Hepatocyte (in vitro differentiated cells): ENCODE results near the gene SAMD13. TPM values are rescaled to one million over a fixed set of nuclear protein-coding genes. Genes with fewer than 3 reads are reported as not detected.

Experiments
- DNase-seq: peaks from one replicate; pipeline ENCODE4 v3.0.0-alpha.2; 2016; ENCODE audit warnings: low spot score
- H2AFZ ChIP-seq: fragments of 200-600 bp; sonication (generic); 2 replicates; pipeline ENCODE4 v1.6.0; 2016; ENCODE audit warnings: antibody characterized with exemption, mild to moderate bottlenecking
- H3K27ac ChIP-seq: fragments of 200-600 bp; sonication (generic); 2 replicates; pipeline ENCODE4 v1.5.1; 2016; ENCODE audit warnings: mild to moderate bottlenecking
- H3K27me3 ChIP-seq: fragments of 200-600 bp; sonication (generic); 2 replicates; pipeline ENCODE4 v1.6.1; 2016
- H3K36me3 ChIP-seq: fragments of 200-600 bp; sonication (generic); replicated peaks from 2 replicates; pipeline ENCODE4 v1.5.1; 2016; ENCODE audit warnings: low read depth; ENCODE audit not compliant: insufficient read depth
- H3K4me1 ChIP-seq: fragments of 200-600 bp; sonication (generic); 2 replicates; pipeline ENCODE4 v1.5.1; 2016; ENCODE audit warnings: mild to moderate bottlenecking, moderate library complexity; ENCODE audit not compliant: insufficient read depth
- H3K4me2 ChIP-seq: fragments of 200-600 bp; sonication (generic); 2 replicates; pipeline ENCODE4 v1.6.0; 2016
- H3K4me3 ChIP-seq: fragments of 200-600 bp; sonication (generic); 2 replicates; pipeline ENCODE4 v1.5.1; 2016; ENCODE audit warnings: mild to moderate bottlenecking
- H3K79me2 ChIP-seq: fragments of 200-600 bp; sonication (generic); 2 replicates; pipeline ENCODE4 v1.6.0; 2017; ENCODE audit warnings: mild to moderate bottlenecking
- H3K9me2 ChIP-seq: fragments of 200-600 bp; sonication (generic); replicated peaks from 2 replicates; pipeline ENCODE4 v1.6.0; 2017; ENCODE audit warnings: mild to moderate bottlenecking; ENCODE audit not compliant: insufficient read depth
- H3K9me3 ChIP-seq: fragments of 200-600 bp; sonication (generic); 2 replicates; pipeline ENCODE4 v1.5.1; 2016; ENCODE audit warnings: low read depth, mild to moderate bottlenecking
- H4K20me1 ChIP-seq: fragments of 200-600 bp; sonication (generic); 2 replicates; pipeline ENCODE4 v1.6.0; 2016; ENCODE audit warnings: mild to moderate bottlenecking; ENCODE audit not compliant: insufficient read depth, poor library complexity, severe bottlenecking
- EZH2 ChIP-seq: fragments of 200-600 bp; sonication (generic); IDR thresholded peaks from 2 replicates; pipeline ENCODE4 v1.6.1; 2016; ENCODE audit warnings: antibody characterized with exemption, mild to moderate bottlenecking, borderline replicate concordance
- EZH2phosphoT487 ChIP-seq: fragments of 200-600 bp; sonication (generic); IDR thresholded peaks from one replicate; pipeline ENCODE4 v1.6.1; 2018; ENCODE audit warnings: antibody characterized with exemption, mild to moderate bottlenecking, low read depth, moderate library complexity; ENCODE audit not compliant: unreplicated experiment, severe bottlenecking
- WGBS: methylation state at CpG from one replicate; pipeline ENCODE4 v1.1.6; 2016; ENCODE audit warnings: low lambda C conversion rate; ENCODE audit errors: missing lambda C conversion rate; 5-methylcytosine and 5-hydroxymethylcytosine counted together
- polyA plus RNA-seq: library from polyadenylated mRNA; unstranded; fragments of >200 nt; fragmentation: Nextera tagmentation; extraction: Ambion mirVana; gene quantifications from 2 replicates; pipeline ENCODE4 v1.2.1, GENCODE V29; 2016
- total RNA-seq: library from RNA; depleted of rRNA; stranded (reverse); fragments of >200 nt; gene quantifications from 2 replicates; pipeline ENCODE4 v1.2.3, GENCODE V29; 2014
- TF ChIP-seq, protein P1 (sequence below): fragments of 200-600 bp; sonication (generic); IDR thresholded peaks from 2 replicates; pipeline ENCODE4 v1.5.1; 2016; ENCODE audit warnings: antibody characterized with exemption, mild to moderate bottlenecking; ENCODE audit not compliant: poor library complexity

Gene SAMD13
- total and polyA plus RNA-seq, 2 experiments from 2014 or later = 0.88 to 2.4 TPM

DNA sequence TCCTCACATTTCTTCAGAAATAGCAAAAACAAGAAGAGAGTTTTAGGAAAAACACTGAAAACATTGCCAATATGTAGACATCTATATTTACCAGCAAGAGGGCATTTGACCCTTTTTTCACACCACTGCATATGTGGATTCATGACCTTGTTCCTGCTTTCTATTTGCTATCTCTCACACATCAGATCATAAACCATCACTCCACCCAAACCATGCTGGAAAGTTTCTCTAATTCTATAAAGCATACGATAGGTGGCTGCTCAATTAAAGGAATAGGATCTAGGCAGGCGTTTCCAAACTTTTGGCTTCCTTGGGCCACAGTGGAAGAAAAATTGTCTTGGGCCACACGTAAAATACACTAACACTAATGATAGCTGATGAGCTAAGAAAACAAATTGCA, 35.6 kb upstream of the SAMD13 start:
- Histone ChIP-seq H3K36me3 (no peaks in the 10 kb centered on the region), H3K4me2 (no peak overlapping the region), H3K9me2 (no peaks in the 10 kb centered on the region), H3K27me3 (no peaks in the 10 kb centered on the region), H3K79me2 (no peaks in the 10 kb centered on the region), H4K20me1 (no peaks in the 10 kb centered on the region), H3K4me3 (no peak overlapping the region), H2AFZ (no peak overlapping the region), H3K9me3 (no peaks in the 10 kb centered on the region), H3K4me1 (peaks cover 5% of the 10 kb centered on the region), H3K27ac (no peak overlapping the region)
- no peak for DNase-seq
- 96% methylated on average over 3 of the region's 3 CpGs for WGBS
- no peak for TF ChIP-seq EZH2phosphoT487
- TF ChIP-seq, protein P1, sequence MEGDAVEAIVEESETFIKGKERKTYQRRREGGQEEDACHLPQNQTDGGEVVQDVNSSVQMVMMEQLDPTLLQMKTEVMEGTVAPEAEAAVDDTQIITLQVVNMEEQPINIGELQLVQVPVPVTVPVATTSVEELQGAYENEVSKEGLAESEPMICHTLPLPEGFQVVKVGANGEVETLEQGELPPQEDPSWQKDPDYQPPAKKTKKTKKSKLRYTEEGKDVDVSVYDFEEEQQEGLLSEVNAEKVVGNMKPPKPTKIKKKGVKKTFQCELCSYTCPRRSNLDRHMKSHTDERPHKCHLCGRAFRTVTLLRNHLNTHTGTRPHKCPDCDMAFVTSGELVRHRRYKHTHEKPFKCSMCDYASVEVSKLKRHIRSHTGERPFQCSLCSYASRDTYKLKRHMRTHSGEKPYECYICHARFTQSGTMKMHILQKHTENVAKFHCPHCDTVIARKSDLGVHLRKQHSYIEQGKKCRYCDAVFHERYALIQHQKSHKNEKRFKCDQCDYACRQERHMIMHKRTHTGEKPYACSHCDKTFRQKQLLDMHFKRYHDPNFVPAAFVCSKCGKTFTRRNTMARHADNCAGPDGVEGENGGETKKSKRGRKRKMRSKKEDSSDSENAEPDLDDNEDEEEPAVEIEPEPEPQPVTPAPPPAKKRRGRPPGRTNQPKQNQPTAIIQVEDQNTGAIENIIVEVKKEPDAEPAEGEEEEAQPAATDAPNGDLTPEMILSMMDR = no peak
- TF ChIP-seq EZH2 = no peak

DNA sequence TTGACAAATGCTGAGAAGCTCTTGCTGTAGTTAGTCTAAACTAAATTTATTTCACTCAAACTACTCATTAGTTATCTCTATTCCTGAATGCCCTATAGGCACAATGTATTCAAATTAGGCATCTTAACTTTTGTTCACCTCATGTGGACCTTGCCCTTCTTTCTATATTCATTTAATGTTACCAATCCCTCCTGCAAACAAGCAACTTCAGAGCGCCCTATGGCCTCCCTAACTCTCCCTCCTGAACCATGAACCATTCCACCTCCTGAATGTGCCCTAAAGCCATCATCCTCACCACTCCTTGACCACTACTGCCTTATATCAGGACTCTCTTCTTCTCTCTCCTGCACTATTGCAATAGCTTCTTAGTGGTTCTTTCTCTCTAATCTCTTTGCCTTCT, 34.8 kb upstream of the SAMD13 start:
- H4K20me1 ChIP-seq = no peaks in the 10 kb centered on the region
- H3K36me3 ChIP-seq = no peaks in the 10 kb centered on the region
- no peaks in the 10 kb centered on the region for H3K79me2 ChIP-seq
- H3K9me3 ChIP-seq = no peaks in the 10 kb centered on the region
- no peaks in the 10 kb centered on the region for H3K9me2 ChIP-seq
- H3K27ac ChIP-seq = peak overlapping the region; percentile 18
- no peak overlapping the region for H3K4me2 ChIP-seq
- no peaks in the 10 kb centered on the region for H3K27me3 ChIP-seq
- TF ChIP-seq EZH2phosphoT487 = no peak
- TF ChIP-seq, protein P1 = no peak
- no peak for TF ChIP-seq EZH2
- DNase-seq = no peak
- H2AFZ ChIP-seq = no peak overlapping the region
- peaks cover 10% of the 10 kb centered on the region for H3K4me1 ChIP-seq
- 0% methylated on average over 1 of the region's 1 CpG for WGBS
- H3K4me3 ChIP-seq = no peak overlapping the region

DNA sequence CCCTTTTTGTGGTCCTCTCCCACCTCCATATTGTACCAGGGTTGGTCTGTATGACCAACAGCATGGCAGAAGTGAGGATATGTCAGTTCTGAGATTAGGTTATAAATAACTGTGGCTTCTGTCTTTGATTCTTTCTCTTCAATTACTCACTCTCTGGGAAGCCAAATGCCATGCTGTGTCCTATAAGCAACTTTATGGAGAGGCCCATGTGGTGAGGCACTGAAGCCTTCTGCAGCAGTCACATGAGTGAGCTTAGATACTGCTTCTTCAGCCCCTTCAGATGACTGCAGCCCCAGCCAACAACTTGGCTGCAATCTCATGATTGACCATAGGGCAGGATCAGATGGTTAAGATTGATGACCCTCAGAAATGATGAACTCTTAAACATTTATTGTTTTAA, 34.0 kb upstream of the SAMD13 start:
- TF ChIP-seq EZH2 (no peak), EZH2phosphoT487 (no peak)
- TF ChIP-seq, protein P1 = no peak
- no peaks in the 10 kb centered on the region for H3K9me3 ChIP-seq
- no peak for DNase-seq
- no peaks in the 10 kb centered on the region for H4K20me1 ChIP-seq
- peak overlapping the region; percentile 18 for H3K27ac ChIP-seq
- no peaks in the 10 kb centered on the region for H3K9me2 ChIP-seq
- H2AFZ ChIP-seq = no peak overlapping the region
- H3K4me3 ChIP-seq = no peak overlapping the region
- no peak overlapping the region for H3K4me2 ChIP-seq
- H3K4me1 ChIP-seq = peaks cover 16% of the 10 kb centered on the region
- no peaks in the 10 kb centered on the region for H3K79me2 ChIP-seq
- H3K36me3 ChIP-seq = no peaks in the 10 kb centered on the region
- no peaks in the 10 kb centered on the region for H3K27me3 ChIP-seq

DNA sequence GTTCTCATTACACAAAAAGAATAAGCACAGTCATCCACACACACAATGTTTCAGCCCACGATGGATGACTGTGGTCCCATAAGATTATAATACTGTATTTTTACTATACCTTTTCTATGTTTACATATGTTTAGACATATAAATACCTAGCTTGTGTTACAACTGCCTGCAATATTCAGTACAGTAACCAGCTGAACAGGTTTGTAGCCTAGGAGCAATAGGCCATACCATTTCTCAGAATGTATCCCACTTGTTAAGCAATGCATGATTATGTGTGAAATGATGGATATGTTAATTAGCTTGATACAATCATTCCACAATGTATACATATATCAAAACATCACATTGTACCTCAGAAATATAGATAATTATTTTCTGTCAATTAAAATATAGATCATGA, 33.2 kb upstream of the SAMD13 start:
- no peak for DNase-seq
- Histone ChIP-seq H3K4me2 (no peak overlapping the region), H3K27me3 (no peaks in the 10 kb centered on the region), H3K79me2 (no peaks in the 10 kb centered on the region), H3K9me3 (no peaks in the 10 kb centered on the region), H3K36me3 (no peaks in the 10 kb centered on the region), H3K9me2 (no peaks in the 10 kb centered on the region), H4K20me1 (no peaks in the 10 kb centered on the region), H3K27ac (no peak overlapping the region), H2AFZ (no peak overlapping the region), H3K4me3 (no peak overlapping the region), H3K4me1 (peaks cover 16% of the 10 kb centered on the region)
- TF ChIP-seq EZH2phosphoT487 (no peak), EZH2 (no peak)
- TF ChIP-seq, protein P1 = no peak
- WGBS = 96% methylated on average over 1 of the region's 1 CpG
